Activated naive CD4-positive, alpha-beta T cell (primary cell): ENCODE measurements around the gene SKAP1.
"Not testable (repeated sequence)": the region's sequence is repeated elsewhere in the genome, so short reads cannot be mapped to it uniquely, and the experiment has no call there.

Experiments
- DNase-seq, 4 experiments: peaks; one replicate each; lab custom pipeline; 2025; lab: John Stamatoyannopoulos, UW

The SKAP1 gene

GRCh38 chr17:48368352-48368908 lies 61.6 kb downstream of the SKAP1 start:
- no peak for DNase-seq

GRCh38 chr17:48363161-48363560 lies 66.9 kb downstream of the SKAP1 start:
- no peak for DNase-seq

GRCh38 chr17:48360861-48361633 lies 69.0 kb downstream of the SKAP1 start:
- not testable (repeated sequence) for DNase-seq

GRCh38 chr17:48357779-48358602 lies 72.0 kb downstream of the SKAP1 start:
- DNase-seq: no peak

- DNase-seq: no peak
Measured at GRCh38 chr17:48356866-48357265, 73.1 kb downstream of the SKAP1 start.

GRCh38 chr17:48352630-48353029 lies 77.4 kb downstream of the SKAP1 start:
- DNase-seq: no peak

GRCh38 chr17:48351911-48352332 lies 78.1 kb downstream of the SKAP1 start:
- no peak for DNase-seq

- DNase-seq: no peak
Measured at GRCh38 chr17:48348352-48348751, 81.7 kb downstream of the SKAP1 start.

- DNase-seq: no peak
Measured at GRCh38 chr17:48347177-48347576, 82.8 kb downstream of the SKAP1 start.

- DNase-seq: no peak
Measured at GRCh38 chr17:48344251-48344650, 85.8 kb downstream of the SKAP1 start.

- DNase-seq: no peak
Measured at GRCh38 chr17:48340916-48341315, 89.1 kb downstream of the SKAP1 start.

- no peak for DNase-seq
Measured at GRCh38 chr17:48338720-48339119, 91.3 kb downstream of the SKAP1 start.

GRCh38 chr17:48337903-48338302 lies 92.1 kb downstream of the SKAP1 start:
- DNase-seq: not testable (repeated sequence)

- DNase-seq: no peak
Measured at GRCh38 chr17:48336986-48337385, 93.0 kb downstream of the SKAP1 start.

- DNase-seq: no peak
Measured at GRCh38 chr17:48335858-48336500, 94.0 kb downstream of the SKAP1 start.

- no peak for DNase-seq
Measured at GRCh38 chr17:48335146-48335784, 94.7 kb downstream of the SKAP1 start.

GRCh38 chr17:48333034-48333530 lies 96.9 kb downstream of the SKAP1 start:
- no peak for DNase-seq

- no peak for DNase-seq
Measured at GRCh38 chr17:48330887-48331286, 99.1 kb downstream of the SKAP1 start.

GRCh38 chr17:48330421-48330820 lies 99.6 kb downstream of the SKAP1 start:
- DNase-seq: no peak

GRCh38 chr17:48328457-48328856 lies 101.6 kb downstream of the SKAP1 start:
- no peak for DNase-seq

GRCh38 chr17:48326310-48326709 lies 103.7 kb downstream of the SKAP1 start:
- DNase-seq: no peak

- no peak for DNase-seq
Measured at GRCh38 chr17:48322060-48322459, 108.0 kb downstream of the SKAP1 start.
